T-helper 1 cell treated with Interleukin-12 subunit alpha and Interleukin-12 subunit beta and Interleukin-4 antibody, amounts not matched to agents 30 ng/mL and 1 ng/mL, for 36 hours (primary cell): ENCODE results near the gene IDH3G. TPM values are rescaled to one million over a fixed set of nuclear protein-coding genes. Genes with fewer than 3 reads are reported as not detected.

Experiments
- intact Hi-C: fragments of 100-400 bp; cut with micrococcal nuclease; formaldehyde crosslinking; loops from one replicate; pipeline ENCODE4 v1.15.1; 2024
- total RNA-seq: library from RNA; stranded (reverse); gene quantifications from 2 replicates; pipeline ENCODE4 v1.2.3, GENCODE V29; 2022

IDH3G gene
- total RNA-seq, 1 donor from 2014 or later: 72.0 TPM

DNA sequence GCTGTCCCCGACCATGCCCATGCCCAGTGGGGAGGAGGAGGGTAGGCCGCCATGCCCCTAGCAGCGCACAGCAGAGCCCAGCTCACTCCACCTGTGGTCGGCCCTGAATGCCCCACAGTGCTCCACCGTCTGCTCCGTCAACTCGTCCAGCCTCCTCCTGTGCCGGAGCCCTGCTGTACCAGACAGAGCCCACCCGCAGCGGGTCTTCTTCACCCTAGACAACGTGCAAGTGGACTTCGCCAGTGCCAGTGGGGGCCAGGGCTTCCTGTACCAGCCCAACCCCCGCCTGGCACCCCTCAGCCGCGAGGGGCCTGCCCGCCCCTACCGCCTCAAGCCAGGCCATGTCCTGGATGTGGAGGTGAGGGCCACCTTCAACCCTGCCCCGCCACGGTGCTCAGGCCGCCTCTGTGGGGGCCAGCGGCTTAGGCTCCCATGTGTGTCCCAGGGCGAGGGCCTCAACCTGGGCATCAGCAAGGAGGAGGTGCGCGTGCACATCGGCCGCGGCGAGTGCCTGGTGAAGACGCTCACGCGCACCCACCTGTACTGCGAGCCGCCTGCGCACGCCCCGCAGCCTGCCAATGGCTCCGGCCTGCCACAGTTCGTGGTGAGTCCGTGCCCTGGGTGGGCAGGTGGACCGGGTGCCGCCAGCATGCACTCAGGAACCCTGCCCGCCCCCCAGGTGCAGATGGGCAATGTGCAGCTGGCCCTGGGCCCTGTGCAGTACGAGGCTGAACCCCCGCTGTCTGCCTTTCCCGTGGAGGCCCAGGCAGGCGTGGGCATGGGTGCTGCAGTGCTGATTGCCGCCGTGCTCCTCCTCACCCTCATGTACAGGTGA lies 20.2 kb downstream of the IDH3G start:
- intact Hi-C loops: no loop called here

DNA sequence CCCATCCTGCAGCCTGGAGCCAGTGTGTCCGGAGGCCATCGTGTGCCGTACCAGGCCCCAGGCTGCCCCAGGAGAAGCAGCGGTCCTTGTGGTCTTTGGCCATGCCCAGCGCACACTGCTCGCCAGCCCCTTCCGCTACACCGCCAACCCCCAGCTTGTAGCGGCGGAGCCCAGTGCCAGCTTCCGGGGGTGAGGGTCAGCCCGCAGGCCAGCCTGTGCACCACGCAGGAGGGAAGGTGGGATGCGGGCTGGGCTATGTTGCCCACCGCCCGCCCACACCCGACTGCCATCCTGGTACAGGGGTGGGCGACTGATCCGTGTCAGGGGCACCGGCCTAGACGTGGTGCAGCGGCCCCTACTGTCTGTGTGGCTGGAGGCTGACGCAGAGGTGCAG lies 21.0 kb downstream of the IDH3G start:
- intact Hi-C loops: no loop called here

DNA sequence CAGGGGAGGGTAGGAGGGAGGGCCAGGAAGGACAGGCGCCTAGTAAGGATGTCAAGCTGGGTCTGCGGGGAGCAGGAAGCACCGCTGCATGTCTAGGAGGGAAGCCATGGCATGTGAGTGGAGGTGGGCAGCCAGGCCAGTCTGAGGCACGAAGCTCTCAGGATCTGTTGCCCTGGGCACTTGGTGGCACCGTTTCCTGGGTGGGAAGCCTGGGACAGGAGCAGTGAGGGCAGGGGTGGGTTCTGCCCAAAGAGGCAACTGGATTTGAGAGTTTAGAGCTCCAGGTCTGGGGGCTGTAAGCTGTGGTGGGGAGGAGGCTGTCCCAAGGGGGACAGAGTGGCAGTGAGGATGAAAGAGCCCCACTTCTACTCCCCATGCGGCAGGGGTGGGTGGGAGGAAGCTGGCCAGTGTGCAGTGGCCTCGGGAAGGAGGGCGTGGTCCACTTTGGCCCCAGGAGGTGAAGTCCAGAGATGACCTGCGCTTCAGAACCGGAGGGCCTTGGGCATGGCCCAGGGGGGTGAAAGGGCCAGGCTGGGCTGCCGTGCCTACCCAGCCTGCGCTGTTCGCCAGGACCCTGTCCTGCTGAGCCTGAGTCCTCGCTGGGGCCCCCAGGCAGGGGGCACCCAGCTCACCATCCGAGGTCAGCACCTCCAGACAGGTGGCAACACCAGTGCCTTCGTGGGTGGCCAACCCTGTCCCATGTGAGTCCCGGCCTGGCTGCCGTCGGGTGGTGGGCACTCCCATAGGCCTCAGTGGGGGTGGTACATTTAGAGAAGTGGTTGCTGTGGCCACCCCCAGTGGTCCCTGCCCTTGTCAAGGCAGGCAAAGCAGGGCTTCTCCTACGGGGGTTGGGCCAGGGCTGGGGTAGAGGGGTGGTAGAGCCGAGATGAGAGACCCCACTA lies 21.6 kb downstream of the IDH3G start:
- intact Hi-C loops: no loop called here

DNA sequence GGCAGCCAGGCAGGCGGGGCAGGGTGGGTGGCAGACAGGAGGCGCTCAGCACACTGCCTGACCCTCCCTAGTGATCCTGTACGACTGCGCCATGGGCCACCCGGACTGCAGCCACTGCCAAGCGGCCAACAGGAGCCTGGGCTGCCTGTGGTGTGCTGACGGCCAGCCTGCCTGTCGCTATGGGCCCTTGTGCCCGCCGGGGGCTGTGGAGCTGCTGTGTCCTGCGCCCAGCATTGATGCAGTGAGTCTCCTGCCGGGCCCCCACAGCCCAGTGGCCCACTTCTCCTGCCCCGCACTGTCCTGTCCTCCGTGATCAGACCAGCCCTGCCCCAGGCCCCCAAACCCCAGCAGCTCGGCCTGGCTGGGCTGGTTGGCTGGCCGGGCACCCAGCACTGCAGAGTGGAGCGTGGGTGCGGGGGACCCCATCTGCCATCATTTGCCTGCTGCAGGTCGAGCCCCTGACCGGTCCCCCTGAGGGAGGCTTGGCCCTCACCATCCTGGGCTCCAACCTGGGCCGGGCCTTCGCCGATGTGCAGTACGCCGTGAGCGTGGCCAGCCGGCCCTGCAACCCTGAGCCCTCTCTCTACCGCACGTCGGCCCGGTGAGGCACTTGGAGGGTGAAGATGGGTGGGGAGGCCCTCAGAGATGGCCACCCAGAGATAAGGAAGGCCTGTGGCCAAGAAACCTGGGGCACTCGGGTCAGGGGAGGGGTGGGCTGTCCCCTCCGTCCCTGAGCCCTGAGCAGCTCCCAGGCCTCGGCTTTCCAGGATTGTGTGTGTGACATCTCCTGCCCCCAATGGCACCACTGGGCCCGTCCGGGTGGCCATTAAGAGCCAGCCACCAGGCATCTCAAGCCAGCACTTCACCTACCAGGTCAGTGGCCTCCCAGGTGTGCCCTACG lies 22.5 kb downstream of the IDH3G start:
- intact Hi-C loops: no loop called here

DNA sequence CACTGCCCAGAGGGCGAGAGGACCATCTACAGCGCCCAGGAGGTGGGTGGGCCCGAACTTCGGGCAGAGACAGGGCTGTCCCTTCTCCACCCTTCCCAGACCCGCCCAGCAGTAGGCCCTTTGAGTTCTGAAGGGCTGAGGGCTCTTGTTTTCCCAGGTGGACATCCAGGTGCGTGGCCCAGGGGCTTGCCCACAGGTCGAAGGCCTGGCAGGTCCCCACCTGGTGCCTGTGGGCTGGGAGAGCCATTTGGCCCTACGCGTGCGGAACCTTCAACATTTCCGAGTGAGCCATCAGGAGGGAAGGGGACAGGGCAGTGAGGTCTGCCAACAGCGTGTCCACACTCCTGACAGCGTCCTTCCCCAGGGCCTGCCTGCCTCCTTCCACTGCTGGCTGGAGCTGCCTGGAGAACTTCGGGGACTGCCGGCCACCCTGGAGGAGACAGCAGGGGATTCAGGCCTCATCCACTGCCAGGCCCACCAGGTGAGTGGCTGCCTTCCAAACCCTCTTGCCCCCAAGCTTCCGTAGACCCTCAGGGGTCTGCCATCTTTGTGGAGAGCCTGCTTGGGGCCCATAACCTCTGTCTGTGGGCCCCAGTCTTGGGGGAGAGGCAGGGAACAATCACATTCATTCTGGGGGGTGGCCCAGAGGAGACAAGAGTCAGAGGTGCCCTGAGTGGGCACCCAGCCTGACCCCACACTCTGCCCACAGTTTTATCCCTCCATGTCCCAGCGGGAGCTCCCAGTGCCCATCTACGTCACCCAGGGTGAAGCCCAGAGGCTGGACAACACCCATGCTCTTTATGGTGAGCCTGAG lies 23.4 kb downstream of the IDH3G start:
- intact Hi-C loops: loop anchor here (1.0 kb wide), 1 partner anchor 31 kb away; no protein-coding TSS in a partner anchor

DNA sequence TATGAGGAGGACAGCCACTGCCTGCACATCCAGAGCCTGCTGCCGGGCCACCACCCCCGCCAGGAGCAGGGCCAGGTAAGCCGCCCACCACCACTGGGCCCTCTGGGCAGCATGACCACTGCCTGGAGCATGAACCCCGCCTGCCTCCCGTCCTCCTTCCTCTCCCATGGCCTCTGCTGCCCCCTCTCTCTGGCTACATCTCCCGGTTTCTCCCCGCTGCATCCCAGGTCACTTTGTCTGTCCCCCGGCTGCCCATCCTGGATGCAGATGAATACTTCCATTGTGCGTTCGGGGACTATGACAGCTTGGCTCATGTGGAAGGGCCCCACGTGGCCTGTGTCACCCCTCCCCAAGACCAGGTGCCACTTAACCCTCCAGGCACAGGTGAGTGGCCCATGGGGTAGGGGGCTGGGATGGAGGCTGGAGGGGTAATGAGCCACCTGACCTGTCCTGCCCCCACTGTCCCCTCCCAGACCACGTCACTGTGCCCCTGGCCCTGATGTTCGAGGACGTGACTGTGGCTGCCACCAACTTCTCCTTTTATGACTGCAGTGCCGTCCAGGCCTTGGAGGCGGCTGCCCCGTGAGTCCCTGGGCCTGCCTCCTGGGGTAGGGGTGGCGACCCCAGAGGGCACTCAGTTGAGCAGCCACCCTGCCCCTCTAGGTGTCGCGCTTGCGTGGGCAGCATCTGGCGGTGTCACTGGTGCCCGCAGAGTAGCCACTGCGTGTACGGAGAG lies 24.1 kb downstream of the IDH3G start:
- intact Hi-C loops: loop anchor here (1.0 kb wide), 1 partner anchor 32 kb away; no protein-coding TSS in a partner anchor

DNA sequence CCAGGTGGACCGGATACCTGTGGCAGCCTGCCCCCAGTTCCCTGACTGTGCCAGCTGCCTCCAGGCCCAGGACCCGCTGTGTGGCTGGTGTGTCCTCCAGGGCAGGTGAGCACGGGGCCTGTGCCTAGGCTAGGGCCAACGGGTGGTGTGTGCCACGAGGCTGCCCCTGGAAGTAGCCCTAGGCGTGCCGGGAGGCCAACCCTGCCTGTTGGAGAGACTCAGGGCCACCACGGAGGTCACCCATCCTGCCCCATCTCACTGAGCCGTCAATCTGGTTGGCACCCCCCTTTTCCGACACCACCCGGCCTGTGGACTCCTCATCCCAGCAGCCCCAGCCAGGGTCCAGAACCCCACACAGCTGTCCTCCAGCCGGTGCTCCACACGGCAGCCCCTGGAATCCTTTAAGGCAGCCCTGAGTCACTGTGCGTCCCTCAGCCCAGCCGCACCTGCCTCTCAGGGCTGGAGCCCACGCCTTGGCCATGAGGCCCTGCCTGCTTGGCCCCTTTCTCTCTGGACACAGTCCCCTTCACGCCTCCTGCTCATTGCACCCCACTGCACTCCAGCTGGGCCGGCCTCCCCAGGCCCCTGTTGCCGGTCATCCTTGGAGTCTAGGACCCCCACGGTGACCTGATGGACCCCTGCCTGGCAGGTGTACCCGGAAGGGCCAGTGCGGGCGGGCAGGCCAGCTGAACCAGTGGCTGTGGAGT lies 24.9 kb downstream of the IDH3G start:
- intact Hi-C loops: no loop called here

DNA sequence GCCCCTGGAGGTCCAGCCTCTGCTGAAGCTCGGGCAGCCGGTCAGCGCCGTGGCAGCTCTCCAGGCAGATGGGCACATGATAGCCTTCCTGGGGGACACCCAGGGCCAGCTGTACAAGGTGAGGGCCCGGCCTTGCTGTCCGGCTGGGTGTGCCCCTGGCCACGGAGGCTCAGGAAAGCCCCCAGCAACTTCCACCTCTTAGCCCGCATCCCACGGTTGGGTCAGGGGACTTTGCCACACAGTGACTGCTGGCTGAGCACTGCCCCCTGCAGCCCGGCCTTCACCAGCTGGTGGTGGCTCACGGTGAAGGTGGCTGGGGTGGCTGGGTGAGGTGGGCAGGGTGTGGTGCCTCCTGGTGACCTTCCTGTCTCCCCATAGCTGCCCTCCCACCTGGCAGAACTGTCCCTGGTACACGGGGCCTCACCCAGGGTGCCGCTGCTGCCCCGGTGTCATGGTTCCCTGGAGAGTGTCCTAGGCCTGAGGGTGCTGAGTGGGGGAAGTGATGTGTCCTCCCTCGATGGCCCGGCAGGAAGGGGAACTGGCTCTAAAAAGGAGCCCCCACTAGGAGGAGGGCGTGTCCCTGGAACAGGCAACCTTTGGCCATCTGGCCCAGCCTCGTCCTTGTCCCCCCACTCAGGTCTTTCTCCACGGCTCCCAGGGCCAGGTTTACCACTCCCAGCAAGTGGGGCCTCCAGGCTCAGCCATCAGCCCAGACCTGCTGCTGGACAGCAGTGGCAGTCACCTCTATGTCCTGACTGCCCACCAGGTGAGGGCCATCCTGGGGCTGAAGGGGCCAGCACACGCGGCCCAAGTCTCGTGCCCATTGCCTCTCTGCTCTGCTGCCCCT lies 25.6 kb downstream of the IDH3G start:
- intact Hi-C loops: no loop called here

DNA sequence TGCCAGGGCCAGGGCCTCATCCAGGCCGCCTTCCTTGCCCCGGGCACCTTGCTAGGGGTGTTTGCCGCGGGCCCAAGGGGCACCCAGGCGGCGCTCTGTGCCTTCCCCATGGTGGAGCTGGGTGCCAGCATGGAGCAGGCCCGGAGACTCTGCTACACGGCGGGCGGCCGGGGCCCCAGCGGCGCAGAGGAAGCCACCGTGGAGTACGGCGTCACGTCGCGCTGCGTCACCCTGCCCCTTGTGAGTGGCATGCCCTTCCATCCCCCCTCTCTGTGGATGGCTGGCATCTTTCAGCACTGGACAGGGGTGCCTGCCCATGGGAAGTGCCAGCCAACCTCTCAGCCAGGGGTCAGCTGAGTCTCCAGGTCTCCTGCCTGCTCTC lies 26.5 kb downstream of the IDH3G start:
- intact Hi-C loops: no loop called here

DNA sequence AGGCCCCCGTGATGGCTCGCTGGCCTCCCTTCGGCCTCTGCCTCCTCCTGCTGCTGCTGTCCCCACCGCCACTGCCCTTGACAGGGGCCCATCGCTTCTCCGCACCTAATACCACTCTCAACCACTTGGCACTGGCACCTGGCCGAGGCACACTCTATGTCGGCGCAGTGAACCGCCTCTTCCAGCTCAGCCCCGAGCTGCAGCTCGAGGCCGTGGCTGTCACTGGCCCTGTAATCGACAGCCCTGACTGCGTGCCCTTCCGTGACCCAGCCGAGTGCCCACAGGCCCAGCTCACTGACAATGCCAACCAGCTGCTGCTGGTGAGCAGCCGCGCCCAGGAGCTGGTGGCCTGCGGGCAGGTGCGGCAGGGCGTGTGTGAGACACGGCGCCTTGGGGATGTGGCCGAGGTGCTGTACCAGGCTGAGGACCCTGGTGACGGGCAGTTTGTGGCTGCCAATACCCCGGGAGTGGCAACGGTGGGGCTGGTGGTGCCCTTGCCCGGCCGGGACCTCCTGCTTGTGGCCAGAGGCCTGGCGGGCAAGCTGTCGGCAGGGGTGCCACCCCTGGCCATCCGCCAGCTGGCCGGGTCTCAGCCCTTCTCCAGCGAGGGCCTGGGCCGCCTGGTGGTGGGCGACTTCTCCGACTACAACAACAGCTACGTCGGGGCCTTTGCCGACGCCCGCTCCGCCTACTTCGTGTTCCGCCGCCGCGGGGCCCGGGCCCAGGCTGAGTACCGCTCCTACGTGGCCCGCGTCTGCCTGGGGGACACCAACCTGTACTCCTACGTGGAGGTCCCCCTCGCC lies 27.1 kb downstream of the IDH3G start:
- intact Hi-C loops: no loop called here

DNA sequence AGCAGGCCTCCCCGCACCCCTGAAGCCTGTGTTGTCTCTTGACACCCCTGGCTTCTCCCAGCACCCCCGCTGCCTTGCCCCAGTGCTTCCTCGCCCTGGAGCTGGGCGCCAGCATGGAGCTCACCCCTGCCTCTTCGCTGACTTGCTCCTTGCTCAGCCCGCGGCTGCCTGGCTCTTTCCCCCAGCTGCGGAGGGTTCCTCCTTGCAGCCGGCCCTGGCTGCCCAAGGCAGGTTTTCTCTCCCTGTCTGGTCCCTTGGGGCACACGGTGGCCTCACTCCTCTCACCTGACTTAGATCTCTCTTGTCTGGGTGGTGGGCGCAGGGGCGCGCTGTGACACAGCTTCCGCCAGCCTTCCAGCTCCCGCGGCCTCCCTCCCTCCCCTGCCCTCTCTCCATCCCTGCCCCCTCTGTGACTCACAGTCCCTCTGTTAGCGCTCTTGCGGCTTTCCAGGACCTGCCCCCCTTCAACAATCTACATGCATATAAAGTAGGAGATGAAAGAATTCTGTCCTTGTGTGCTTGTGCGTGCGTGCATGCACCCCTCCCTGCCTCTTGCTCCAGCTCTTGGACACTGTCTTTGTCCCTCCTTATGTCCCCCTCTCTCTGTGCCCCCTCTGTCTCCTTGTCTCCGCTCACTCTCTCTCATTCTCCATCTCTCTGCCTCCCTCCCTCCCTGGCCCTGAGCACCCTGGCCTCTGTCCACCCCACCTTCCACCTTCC lies 27.9 kb downstream of the IDH3G start:
- intact Hi-C loops: no loop called here

DNA sequence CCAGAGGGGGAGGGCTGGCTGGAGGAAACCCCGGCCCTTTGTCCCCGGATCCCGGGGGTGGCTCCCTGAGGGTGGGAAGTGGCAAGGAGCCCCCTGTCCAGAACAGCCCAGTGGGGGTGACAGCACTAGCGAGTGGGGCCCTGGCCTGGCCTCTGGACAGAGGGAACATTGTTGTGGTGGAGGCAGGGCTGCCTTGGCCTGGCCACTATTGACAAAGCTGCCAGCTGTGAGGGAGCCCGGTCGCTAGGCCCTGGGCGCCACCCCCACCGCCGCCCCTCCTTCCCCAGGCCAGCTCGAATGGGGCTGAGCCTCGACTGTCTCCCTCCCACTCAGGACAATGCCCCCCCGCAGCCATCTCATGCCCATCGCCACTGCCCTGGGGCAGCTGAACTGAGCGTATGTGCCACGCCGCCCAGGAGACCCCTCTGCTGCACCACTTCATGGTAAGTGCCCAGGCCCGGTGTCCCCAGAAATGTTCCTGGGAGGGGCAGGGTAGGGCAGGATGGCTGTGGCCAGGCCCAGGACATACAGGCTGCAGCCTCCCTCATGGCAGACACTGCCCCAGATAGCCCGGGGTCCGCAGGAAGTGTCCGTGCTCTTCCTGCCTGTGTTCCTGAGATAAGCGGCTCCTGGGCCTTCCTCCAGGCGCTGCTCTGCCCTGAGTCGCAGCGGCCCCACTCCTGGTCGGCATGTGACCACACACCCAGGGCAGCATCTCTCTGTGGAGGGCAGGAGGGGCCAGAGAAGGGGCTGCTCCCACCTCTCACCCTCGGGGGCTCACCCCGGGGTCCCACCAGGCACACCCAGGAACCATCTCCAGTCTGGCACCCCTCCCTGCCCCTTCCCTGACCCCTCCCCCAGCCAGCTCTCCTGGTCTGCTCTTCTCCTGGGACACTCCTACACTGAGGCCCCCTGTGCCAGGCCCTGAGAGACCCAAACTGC lies 28.8 kb downstream of the IDH3G start:
- intact Hi-C loops: loop anchor here (2.0 kb wide), 1 partner anchor 285 kb away; no protein-coding TSS in a partner anchor

DNA sequence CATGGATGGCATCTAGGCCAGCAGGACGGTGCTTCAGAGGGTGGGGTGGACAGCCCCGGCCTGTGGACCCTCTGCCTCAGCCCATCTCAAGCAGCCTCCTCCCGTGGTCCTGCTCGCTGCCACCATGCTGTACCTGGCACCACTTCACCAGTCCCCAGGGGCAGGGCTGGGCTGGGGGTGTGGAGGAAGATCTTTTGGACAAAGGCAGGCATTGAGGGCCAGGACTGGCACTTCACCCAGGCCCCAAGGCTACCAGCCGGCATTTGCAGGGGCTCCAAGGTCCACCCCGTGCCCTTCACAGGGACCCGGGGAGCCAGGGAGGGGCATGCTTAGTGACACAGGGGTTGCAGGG lies 29.4 kb downstream of the IDH3G start:
- intact Hi-C loops: loop anchor here (1.0 to 2.0 kb wide), 3 partner anchors 183 to 286 kb away; no protein-coding TSS in a partner anchor

DNA sequence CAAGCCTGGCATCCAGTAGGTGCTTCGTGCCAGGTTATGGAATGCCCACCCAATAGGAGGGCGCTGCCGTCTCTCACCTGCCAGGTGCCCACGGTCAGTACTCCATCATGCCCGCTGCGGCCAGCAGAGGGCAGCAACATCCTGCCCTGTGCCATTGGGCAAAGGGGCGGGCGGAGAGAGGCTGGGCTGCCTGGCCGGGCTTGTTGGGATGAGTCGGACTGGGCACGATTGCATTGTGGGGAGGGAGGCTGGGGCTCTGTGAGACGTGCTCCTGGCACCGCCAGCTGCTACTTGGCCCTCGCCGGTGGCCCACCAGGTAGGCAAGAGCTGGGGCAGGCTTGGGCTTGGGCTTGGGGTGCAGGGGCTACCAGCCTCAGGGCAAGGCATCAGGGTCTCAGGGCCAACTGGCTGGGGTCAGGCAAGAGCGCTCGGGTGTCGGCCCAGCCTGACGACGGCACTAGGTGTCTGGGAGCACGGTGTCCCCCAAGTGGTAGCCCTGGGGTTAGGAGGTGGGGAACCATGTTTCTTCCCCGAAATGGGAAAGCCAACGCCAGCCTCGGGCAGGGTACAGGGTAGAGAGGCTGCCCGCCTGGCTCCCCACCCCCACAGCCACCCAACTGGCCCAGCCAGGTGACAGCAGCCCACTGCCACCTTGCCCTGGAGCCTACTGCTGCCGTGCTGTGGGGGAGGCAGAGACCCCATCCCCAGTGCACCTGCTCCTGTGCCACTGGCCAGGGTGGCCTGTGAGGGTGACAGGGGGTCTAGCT lies 30.0 kb downstream of the IDH3G start, which contains the start of gene PLXNB3:
PLXNB3 (plus strand) TSS at position 261 of the 767 bp plus-strand sequence. CDS start 1,287 bp downstream, outside the sequence.
- intact Hi-C loops: loop anchor here (1.0 to 2.0 kb wide), 3 partner anchors 183 to 287 kb away; no protein-coding TSS in a partner anchor
